GM06990 (cell line): Measurements from ENCODE around the gene RGL3.
"Not testable (repeated sequence)": the region's sequence is repeated elsewhere in the genome, so short reads cannot be mapped to it uniquely, and the experiment has no call there.

Experiments
- DNase-seq: peaks from one replicate; pipeline ENCODE4 v3.0.0-alpha.2; 2011; ENCODE audit not compliant: insufficient read length; ENCODE audit errors: extremely low read depth
- H3K27me3 ChIP-seq: replicated peaks from 2 replicates; pipeline ENCODE4 v1.6.0; 2011; ENCODE audit warnings: low read length; ENCODE audit not compliant: control insufficient read depth, insufficient read depth
- H3K36me3 ChIP-seq: 2 replicates; pipeline ENCODE4 v1.5.1; 2011; ENCODE audit warnings: low read length; ENCODE audit not compliant: control insufficient read depth, insufficient read depth
- H3K4me3 ChIP-seq: replicated peaks from 2 replicates; pipeline ENCODE4 v1.5.1; 2011; ENCODE audit warnings: low read depth, mild to moderate bottlenecking, control low read depth, low read length
- CTCF ChIP-seq: IDR thresholded peaks from 2 replicates; pipeline ENCODE4 v1.5.1; 2011; ENCODE audit warnings: low read length, control low read depth, mild to moderate bottlenecking, inconsistent platforms; ENCODE audit not compliant: insufficient read depth, poor library complexity, severe bottlenecking

RGL3 gene

GRCh38 chr19:11445141-11445540 is 26.0 kb upstream of the RGL3 start:
- TF ChIP-seq CTCF = no peak
- H3K27me3 ChIP-seq = no peaks in the 10 kb centered on the region
- no peak overlapping the region for H3K4me3 ChIP-seq
- no peak for DNase-seq
- peaks cover 55% of the 10 kb centered on the region for H3K36me3 ChIP-seq

- Histone ChIP-seq H3K4me3 (no peak overlapping the region), H3K27me3 (no peaks in the 10 kb centered on the region), H3K36me3 (peaks cover 53% of the 10 kb centered on the region)
- TF ChIP-seq CTCF = no peak
- no peak for DNase-seq
Measured at GRCh38 chr19:11444059-11444458, 24.9 kb upstream of the RGL3 start.

- peaks cover 26% of the 10 kb centered on the region for H3K36me3 ChIP-seq
- DNase-seq = no peak
- H3K4me3 ChIP-seq = no peak overlapping the region
- H3K27me3 ChIP-seq = no peaks in the 10 kb centered on the region
- no peak for TF ChIP-seq CTCF
Measured at GRCh38 chr19:11437955-11438354, 18.8 kb upstream of the RGL3 start.

GRCh38 chr19:11435833-11436313 is 16.8 kb upstream of the RGL3 start:
- H3K27me3 ChIP-seq = no peaks in the 10 kb centered on the region
- H3K36me3 ChIP-seq = peaks cover 15% of the 10 kb centered on the region
- TF ChIP-seq CTCF = no peak
- H3K4me3 ChIP-seq = peak overlapping the region; percentile 75
- DNase-seq = no peak

- H3K36me3 ChIP-seq = peaks cover 13% of the 10 kb centered on the region
- H3K4me3 ChIP-seq = peak within 1 kb of the TSS; percentile 75
- DNase-seq = peak; percentile 99
- no peaks in the 10 kb centered on the region for H3K27me3 ChIP-seq
- TF ChIP-seq CTCF = peak; percentile 85
Measured at GRCh38 chr19:11435057-11435832, 16.1 kb upstream of the RGL3 start, which contains the start of the genes ODAD3 and PRKCSH. Gene ODAD3, minus strand, starts transcription at chr19:11435121. Its CDS starts 105 bp downstream, at chr19:11435016. Gene PRKCSH, plus strand, starts transcription at chr19:11435635. Its CDS starts 483 bp downstream, at chr19:11436118.

GRCh38 chr19:11434703-11435056 is 15.6 kb upstream of the RGL3 start:
- Histone ChIP-seq H3K36me3 (peaks cover 11% of the 10 kb centered on the region), H3K4me3 (peak overlapping the region; percentile 62), H3K27me3 (no peaks in the 10 kb centered on the region)
- DNase-seq = no peak
- TF ChIP-seq CTCF = no peak

- not testable (repeated sequence) for H3K36me3 ChIP-seq, H3K27me3 ChIP-seq, DNase-seq, H3K4me3 ChIP-seq
Measured at GRCh38 chr19:11433526-11433925, 14.4 kb upstream of the RGL3 start.
